PFSK-1 (cell line): ENCODE results near the gene CMIP.

Source experiments
- FOXP2 ChIP-seq: optimal IDR thresholded peaks from 2 replicates; pipeline ENCODE3; 2011; ENCODE audit warnings: borderline replicate concordance, control low read depth, inconsistent platforms; ENCODE audit not compliant: insufficient read depth; ENCODE audit errors: extremely low read length, extremely low read depth
- POLR2AphosphoS5 ChIP-seq: IDR thresholded peaks from 2 replicates; pipeline ENCODE4 v1.6.1; 2012; ENCODE audit warnings: low read depth, mild to moderate bottlenecking, control low read depth, low read length, moderate library complexity
- SIN3A ChIP-seq: IDR thresholded peaks from 2 replicates; pipeline ENCODE4 v1.6.1; 2012; ENCODE audit warnings: mild to moderate bottlenecking, low read length, moderate library complexity, borderline replicate concordance; ENCODE audit not compliant: insufficient read depth
- TAF1 ChIP-seq: IDR thresholded peaks from 2 replicates; pipeline ENCODE4 v1.6.1; 2012; ENCODE audit warnings: low read length, control low read depth, borderline replicate concordance; ENCODE audit not compliant: insufficient read depth
- TF ChIP-seq, protein P1 (sequence below), 2 experiments: IDR thresholded peaks; 2 replicates each; pipeline versions ENCODE4 v1.6.1 to v1.8.0; 2011 to 2012; ENCODE audit warnings: low read depth in 2 of 2, low read length in 2 of 2, control low read depth in 1 of 2, inconsistent platforms in 1 of 2, mild to moderate bottlenecking in 1 of 2, moderate library complexity in 1 of 2; ENCODE audit not compliant: insufficient read depth in 1 of 2

DNA sequence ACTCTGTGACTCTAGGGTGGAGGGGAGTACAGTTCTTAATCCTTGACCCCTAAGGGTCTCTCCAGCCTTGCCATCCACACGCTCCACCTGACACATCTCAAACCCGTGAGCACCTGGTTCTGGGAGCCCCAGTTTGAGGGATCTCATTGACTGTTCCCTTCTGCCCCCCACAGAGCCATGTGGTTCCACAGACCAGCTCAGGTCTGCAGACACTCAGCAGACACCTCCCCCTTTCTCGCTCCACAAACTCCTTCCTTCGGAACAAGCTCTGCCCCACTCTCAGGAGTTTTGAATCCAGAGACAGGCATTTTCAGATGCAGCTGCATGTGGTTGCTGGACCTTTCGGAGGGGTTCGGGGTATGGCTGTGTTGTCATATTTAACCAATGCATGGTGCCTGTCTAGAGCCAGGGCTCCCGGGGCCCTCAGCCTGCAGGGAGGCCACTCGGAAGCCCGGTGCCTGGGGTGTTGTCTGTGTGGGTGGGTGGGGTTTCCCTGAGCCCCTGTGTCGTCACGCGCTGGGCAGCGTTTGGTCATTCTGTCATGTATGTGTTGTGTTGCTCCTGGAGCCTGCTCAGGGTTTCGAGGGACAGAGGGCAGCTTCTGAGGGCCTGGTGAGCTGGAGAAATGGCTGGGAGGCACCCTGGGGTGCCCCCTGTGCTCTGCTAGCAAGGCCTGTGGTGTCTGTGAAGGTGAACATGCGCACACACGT is 235.3 kb downstream of the CMIP start:
- TF ChIP-seq, protein P1, sequence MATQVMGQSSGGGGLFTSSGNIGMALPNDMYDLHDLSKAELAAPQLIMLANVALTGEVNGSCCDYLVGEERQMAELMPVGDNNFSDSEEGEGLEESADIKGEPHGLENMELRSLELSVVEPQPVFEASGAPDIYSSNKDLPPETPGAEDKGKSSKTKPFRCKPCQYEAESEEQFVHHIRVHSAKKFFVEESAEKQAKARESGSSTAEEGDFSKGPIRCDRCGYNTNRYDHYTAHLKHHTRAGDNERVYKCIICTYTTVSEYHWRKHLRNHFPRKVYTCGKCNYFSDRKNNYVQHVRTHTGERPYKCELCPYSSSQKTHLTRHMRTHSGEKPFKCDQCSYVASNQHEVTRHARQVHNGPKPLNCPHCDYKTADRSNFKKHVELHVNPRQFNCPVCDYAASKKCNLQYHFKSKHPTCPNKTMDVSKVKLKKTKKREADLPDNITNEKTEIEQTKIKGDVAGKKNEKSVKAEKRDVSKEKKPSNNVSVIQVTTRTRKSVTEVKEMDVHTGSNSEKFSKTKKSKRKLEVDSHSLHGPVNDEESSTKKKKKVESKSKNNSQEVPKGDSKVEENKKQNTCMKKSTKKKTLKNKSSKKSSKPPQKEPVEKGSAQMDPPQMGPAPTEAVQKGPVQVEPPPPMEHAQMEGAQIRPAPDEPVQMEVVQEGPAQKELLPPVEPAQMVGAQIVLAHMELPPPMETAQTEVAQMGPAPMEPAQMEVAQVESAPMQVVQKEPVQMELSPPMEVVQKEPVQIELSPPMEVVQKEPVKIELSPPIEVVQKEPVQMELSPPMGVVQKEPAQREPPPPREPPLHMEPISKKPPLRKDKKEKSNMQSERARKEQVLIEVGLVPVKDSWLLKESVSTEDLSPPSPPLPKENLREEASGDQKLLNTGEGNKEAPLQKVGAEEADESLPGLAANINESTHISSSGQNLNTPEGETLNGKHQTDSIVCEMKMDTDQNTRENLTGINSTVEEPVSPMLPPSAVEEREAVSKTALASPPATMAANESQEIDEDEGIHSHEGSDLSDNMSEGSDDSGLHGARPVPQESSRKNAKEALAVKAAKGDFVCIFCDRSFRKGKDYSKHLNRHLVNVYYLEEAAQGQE (IDR thresholded peaks at IDR 0.05; ENCODE audit: insufficient read depth in 1 of 2, low read depth in 2 of 2, low read length in 2 of 2): no peak
- TF ChIP-seq TAF1: no peak
- TF ChIP-seq SIN3A: no peak
- TF ChIP-seq POLR2AphosphoS5: no peak
- no peak for TF ChIP-seq FOXP2
